GM18951 (cell line): ENCODE measurements around the gene FNDC3A.

Source experiments
- POLR2A ChIP-seq: IDR thresholded peaks from 4 replicates; pipeline ENCODE4 v1.6.1; 2011; ENCODE audit warnings: mild to moderate bottlenecking; ENCODE audit not compliant: insufficient read length, insufficient read depth; ENCODE audit errors: extremely low read depth
- in situ Hi-C: fragments of 300-500 bp; cut with MboI; formaldehyde crosslinking; loops from one replicate; pipeline ENCODE4 v1.12.0; 2022; ENCODE audit warnings: low sequenced_read_pairs, mixed read lengths, inconsistent platforms; ENCODE audit not compliant: unreplicated experiment

FNDC3A gene

DNA sequence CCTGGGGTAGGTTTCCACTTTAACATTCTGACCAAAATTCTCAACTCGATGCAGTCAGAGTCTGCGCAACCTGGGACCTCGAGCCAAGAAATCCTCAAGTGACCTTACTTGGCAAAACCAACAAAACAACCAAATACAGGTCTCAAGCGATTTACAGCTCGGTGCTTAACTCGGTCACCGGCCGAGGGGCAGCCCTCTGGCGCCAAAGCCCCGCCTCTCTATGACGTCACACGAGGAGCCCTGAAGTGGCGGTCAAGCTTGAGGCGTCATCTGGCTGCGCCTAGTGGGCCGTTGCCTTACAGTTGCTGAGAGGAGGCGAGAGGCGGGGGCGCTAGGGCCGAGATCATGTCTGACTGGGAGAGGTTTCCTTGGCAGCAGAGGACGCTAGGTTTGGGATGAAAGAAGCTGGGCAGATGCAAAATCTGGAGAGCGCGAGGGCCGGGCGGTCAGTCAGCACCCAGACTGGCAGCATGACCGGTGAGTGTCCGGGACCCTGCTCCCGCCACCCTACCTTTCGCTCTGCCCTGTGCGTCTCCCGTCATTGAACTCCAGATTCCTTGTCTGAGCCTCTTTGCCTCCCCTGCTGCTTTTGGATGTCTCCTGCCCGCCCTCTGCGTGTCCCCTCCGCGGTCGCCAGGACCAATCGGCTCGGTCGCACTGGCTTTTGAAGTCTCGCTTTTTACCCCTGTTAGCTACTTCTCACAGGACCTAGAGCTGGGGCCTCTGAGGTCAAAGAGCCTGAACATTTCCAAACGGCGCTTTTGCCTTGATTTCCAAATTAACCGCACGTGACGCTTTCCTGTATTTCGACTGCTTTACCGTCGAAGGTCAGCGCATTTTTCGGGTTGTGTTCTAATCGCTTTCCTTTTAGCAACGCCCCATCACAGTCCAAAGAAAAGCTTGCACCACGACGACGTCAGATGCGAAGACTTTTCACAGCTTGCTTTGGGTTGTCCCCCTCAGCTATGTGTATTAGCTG is 272.2 kb downstream of the FNDC3A start, which contains the start of gene CDADC1:
CDADC1 (plus strand) TSS at position 283 of the 979 bp plus-strand sequence; CDS start at position 396, 113 bp downstream.
- in situ Hi-C loops = no loop called here
- peak; percentile 82 for TF ChIP-seq POLR2A

GRCh38 chr13:49248622-49249002 is 272.9 kb downstream of the FNDC3A start:
- TF ChIP-seq POLR2A = no peak
- in situ Hi-C loops = no loop called here

GRCh38 chr13:49251326-49251725 is 275.6 kb downstream of the FNDC3A start:
- in situ Hi-C loops = no loop called here
- TF ChIP-seq POLR2A = no peak

GRCh38 chr13:49253310-49253709 is 277.6 kb downstream of the FNDC3A start:
- no peak for TF ChIP-seq POLR2A
- in situ Hi-C loops = no loop called here

DNA sequence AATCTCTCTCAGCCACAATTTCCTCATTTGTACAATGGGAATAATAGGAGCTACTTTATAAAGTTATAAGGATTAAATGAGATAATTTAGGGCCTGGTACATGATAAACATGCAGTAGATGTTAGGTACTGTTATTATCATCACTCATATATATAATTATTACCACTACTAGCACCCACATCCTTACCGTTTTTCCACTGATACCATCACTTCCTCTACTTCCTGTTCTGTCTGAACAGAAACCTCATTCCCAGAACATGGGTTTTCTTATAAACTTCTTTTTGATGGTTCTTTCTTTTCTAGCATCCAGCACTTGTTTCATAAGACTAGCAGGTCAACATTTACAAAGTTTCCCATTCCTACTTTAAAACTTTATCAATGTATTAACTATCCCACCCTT is 278.3 kb downstream of the FNDC3A start:
- in situ Hi-C loops = no loop called here
- no peak for TF ChIP-seq POLR2A

DNA sequence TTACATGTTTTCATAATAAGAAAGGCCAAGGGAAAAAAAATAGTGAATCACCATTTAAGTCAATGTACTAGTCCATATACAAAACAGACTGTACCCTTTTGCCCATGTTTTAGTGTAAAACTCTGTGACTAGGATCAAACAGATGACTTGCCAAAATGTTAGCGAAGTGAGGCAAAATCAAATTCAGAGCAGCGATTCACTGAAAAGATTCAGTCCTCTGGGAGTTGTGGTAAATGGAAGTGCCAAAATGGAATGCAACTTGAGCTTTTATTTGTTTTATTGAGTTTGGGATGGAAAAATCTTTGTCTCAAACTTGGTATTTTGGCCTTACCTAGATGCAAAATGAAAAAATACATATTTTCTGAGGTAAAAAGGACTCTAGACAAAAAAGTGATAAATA is 281.1 kb downstream of the FNDC3A start:
- in situ Hi-C loops = no loop called here
- no peak for TF ChIP-seq POLR2A

DNA sequence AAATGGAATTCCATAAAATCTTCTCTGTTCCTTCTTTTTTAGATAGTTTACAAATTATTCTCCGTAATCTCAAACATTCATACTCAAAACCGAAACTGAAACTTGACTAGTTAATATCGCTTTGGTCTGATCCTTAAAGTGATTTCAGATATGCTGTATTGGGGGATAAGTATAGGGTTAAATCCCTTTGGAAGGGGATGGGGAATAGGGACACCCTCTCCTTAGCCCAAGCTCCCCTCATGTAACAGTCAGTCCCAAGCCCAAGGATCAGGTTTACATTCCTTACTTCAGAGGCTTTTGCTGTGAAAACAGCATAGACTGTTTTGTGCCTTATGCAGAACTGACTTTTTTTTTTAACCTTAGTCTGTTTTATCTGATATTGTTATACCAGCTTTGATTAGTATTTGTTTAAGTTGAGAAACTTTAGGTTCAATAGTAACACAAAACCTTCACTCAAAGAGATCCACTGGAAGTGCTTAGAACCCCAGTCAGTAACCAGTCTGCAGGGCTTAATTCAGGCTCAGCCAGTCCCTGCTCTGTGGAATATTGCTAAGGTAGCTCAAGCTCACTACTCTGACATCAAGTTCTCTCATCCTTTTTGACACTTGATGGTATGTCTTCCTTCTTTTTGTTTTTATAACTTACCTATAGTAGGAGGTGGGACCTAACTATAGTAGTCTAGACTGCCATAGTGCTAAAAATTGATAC is 282.5 kb downstream of the FNDC3A start:
- TF ChIP-seq POLR2A = no peak
- in situ Hi-C loops = no loop called here
